ENCODE results near the gene CNOT4.

- no peak for TF ChIP-seq POLR2AphosphoS5 (IDR thresholded peaks at IDR 0.05; ENCODE audit: borderline replicate concordance, low read depth, low read length)
- no peak for TF ChIP-seq FOXP2 (optimal IDR thresholded peaks at IDR 0.05; ENCODE audit: control extremely low read depth, extremely low read length, insufficient read depth)
- TF ChIP-seq EZH2 (IDR thresholded peaks at IDR 0.05): no peak
Observed at GRCh38 chr7:135467207-135467711, 42.6 kb downstream of the CNOT4 start.

Data from SK-N-MC (cell line).